ENCODE results near the gene GCH1. TPM values are rescaled to one million over a fixed set of nuclear protein-coding genes. Genes with fewer than 3 reads are reported as not detected.

Gene GCH1
- total RNA-seq, 2 experiments from 2014 or later = 35.4 to 38.1 TPM

DNA sequence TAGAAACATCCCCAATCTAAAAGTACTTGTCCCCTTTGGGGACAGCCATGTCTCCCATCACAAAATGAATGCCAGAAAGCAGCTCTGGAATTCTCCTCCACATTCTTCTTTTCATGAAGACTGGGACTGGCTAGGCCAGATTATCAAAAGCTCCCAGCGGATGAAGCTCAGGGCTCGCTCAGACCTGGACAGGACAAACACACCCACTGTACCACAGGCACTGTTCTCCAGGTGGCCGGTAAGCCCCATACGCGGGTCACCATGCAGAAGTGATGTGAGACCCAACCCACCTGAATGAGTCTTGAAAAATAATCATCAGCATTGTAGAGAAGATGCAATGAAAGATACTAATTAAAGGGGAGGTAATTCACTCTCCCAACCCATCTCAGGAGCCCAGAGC, 85.1 kb downstream of the GCH1 start:
- intact Hi-C loops (cut with micrococcal nuclease) = no loop called here

DNA sequence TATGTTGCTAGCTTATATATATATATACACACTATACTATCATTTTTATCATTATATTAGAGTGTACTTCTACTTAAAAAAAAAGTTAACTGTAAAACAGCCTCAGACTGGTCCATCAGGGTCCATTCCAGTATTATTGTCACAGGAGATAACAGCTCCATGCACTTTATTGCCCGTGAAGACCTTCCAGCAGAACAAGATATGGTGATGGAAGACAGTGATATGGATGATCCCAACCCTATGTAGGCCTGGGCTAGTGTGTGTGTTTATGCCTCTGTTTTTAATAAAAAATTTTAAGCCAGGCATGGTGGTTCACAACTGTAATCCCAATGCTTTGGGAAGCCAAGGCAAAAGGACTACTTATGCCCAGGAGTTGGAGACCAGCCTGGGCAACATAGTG, 86.2 kb downstream of the GCH1 start:
- DNase-seq (no peak), ATAC-seq (no peak)
- ChIA-PET CTCF (interaction anchor here (0.6 to 5.6 kb wide), 7 partner anchors 8 to 24 kb away, joined by 3 to 29 read pairs (median 3); no protein-coding TSS in a partner anchor), POLR2A (interaction anchor here (0.7 kb wide), 1 partner anchor 26 kb away, joined by 3 read pairs; no protein-coding TSS in a partner anchor)
- Mint-ChIP-seq H3K9me3 (no peaks in the 10 kb centered on the region), H3K4me3 (no peak overlapping the region), H3K36me3 (ENCODE audit: low read depth) (no peaks in the 10 kb centered on the region), H3K4me1 (ENCODE audit: low read depth) (no peaks in the 10 kb centered on the region), H3K27me3 (peaks cover 3% of the 10 kb centered on the region), H3K27ac (no peak overlapping the region)
- intact Hi-C loops (cut with micrococcal nuclease) = no loop called here
- TF ChIP-seq, protein P1, sequence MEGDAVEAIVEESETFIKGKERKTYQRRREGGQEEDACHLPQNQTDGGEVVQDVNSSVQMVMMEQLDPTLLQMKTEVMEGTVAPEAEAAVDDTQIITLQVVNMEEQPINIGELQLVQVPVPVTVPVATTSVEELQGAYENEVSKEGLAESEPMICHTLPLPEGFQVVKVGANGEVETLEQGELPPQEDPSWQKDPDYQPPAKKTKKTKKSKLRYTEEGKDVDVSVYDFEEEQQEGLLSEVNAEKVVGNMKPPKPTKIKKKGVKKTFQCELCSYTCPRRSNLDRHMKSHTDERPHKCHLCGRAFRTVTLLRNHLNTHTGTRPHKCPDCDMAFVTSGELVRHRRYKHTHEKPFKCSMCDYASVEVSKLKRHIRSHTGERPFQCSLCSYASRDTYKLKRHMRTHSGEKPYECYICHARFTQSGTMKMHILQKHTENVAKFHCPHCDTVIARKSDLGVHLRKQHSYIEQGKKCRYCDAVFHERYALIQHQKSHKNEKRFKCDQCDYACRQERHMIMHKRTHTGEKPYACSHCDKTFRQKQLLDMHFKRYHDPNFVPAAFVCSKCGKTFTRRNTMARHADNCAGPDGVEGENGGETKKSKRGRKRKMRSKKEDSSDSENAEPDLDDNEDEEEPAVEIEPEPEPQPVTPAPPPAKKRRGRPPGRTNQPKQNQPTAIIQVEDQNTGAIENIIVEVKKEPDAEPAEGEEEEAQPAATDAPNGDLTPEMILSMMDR (IDR thresholded peaks at IDR 0.05) = no peak

More for the DNA sequence above, 85.1 kb downstream of the GCH1 start:
- DNase-seq = no peak
- Mint-ChIP-seq H3K4me3 (no peak overlapping the region), H3K27me3 (peaks cover 2% of the 10 kb centered on the region), H3K9me3 (peaks cover 2% of the 10 kb centered on the region), H3K27ac (no peak overlapping the region), H3K4me1 (ENCODE audit: low read depth) (no peaks in the 10 kb centered on the region), H3K36me3 (ENCODE audit: low read depth) (no peaks in the 10 kb centered on the region)
- ATAC-seq = no peak
- CTCF ChIA-PET = interaction anchor here (1.0 to 5.6 kb wide), 5 partner anchors 9 to 15 kb away, joined by 3 to 29 read pairs (median 3); no protein-coding TSS in a partner anchor
- TF ChIP-seq, protein P1 (IDR thresholded peaks at IDR 0.05) = no peak
- POLR2A ChIA-PET = no interaction called here

DNA sequence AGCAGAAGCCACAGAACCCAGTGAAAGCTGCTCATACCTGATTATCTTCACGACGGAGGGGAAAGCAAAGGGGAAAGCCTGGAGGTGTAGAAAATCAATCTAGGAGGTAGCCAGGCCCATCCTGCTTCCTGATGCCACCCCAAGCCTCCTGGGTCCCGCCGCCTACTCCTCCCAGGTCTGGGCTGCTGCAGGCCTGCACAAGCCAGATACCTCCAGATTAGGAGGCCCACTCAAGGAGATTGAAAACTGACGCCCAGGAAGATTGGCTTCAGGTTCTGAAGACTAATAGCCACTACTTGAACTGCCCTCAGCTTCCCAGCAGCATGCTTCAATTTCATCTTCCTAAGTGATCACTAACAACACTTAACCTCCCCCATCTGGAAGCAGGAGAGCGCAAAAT, 87.1 kb downstream of the GCH1 start:
- Mint-ChIP-seq H3K27me3 (peaks cover 5% of the 10 kb centered on the region), H3K4me1 (ENCODE audit: low read depth) (no peaks in the 10 kb centered on the region), H3K27ac (no peak overlapping the region), H3K4me3 (no peak overlapping the region), H3K9me3 (no peaks in the 10 kb centered on the region), H3K36me3 (ENCODE audit: low read depth) (no peaks in the 10 kb centered on the region)
- ChIA-PET CTCF (interaction anchor here (1.5 to 5.6 kb wide), 5 partner anchors 10 to 90 kb away, joined by 3 to 29 read pairs (median 11); no protein-coding TSS in a partner anchor), POLR2A (no interaction called here)
- TF ChIP-seq, protein P1 (IDR thresholded peaks at IDR 0.05) = no peak
- DNase-seq (no peak), ATAC-seq (no peak)
- intact Hi-C loops (cut with micrococcal nuclease) = no loop called here

DNA sequence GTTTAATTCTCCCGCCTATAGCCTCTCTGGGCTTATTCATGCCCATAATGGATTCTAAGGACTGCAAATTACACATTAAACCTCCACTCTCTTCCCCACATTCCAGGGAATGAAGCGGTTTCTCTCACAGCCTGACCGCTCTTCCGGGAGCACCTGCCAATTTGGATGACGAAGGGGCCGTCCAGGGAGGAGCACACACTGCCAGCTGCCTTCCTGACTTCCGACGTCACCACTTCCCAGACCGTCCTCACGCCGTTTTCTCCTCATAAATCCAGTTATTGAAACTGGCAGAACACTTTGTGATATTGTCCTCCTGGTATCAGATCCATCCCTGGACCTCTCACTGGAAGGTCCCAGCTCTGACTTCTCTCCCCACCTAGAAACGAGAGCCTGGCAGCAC, 87.6 kb downstream of the GCH1 start:
- ATAC-seq (no peak), DNase-seq (no peak)
- intact Hi-C loops (cut with micrococcal nuclease) = no loop called here
- no peak overlapping the region for H3K27ac Mint-ChIP-seq
- H3K36me3 Mint-ChIP-seq (ENCODE audit: low read depth) = no peaks in the 10 kb centered on the region
- H3K4me3 Mint-ChIP-seq = no peak overlapping the region
- no peaks in the 10 kb centered on the region for H3K4me1 Mint-ChIP-seq (ENCODE audit: low read depth)
- ChIA-PET POLR2A (no interaction called here), CTCF (interaction anchor here (1.0 to 3.8 kb wide), 5 partner anchors 11 to 90 kb away, joined by 3 to 25 read pairs (median 6); no protein-coding TSS in a partner anchor)
- no peaks in the 10 kb centered on the region for H3K9me3 Mint-ChIP-seq
- TF ChIP-seq, protein P1 (IDR thresholded peaks at IDR 0.05) = no peak
- H3K27me3 Mint-ChIP-seq = peaks cover 5% of the 10 kb centered on the region

DNA sequence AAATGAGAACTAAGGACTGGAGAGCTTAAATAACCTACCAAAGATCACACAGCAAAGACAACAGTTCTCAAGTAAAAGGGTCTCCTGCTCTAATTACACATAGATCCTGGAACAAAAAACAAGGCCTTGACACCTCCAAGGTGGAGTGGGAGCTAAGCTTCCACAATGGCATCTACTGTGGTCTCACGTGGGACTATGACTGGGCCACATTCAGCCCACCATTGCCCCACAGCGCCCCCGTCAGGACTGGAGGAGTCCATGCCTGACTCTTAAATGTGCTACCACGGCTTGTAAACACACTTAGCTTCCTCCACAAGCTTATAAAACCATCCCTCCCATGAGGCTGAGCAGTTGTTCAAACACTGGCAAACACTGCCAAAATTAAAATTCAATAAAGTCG, 88.5 kb downstream of the GCH1 start:
- DNase-seq = peak; percentile 70
- intact Hi-C loops (cut with micrococcal nuclease) = no loop called here
- Mint-ChIP-seq H3K27me3 (peaks cover 4% of the 10 kb centered on the region), H3K4me3 (no peak overlapping the region), H3K9me3 (no peaks in the 10 kb centered on the region), H3K27ac (no peak overlapping the region), H3K36me3 (ENCODE audit: low read depth) (no peaks in the 10 kb centered on the region), H3K4me1 (ENCODE audit: low read depth) (peaks cover 2% of the 10 kb centered on the region)
- CTCF ChIA-PET = interaction anchor here (0.7 to 3.8 kb wide), 19 partner anchors 10 to 250 kb away, joined by 3 to 25 read pairs (median 4); no protein-coding TSS in a partner anchor
- ATAC-seq = peak; percentile 47
- TF ChIP-seq, protein P1 (IDR thresholded peaks at IDR 0.05) = peak; percentile 51
- POLR2A ChIA-PET = interaction anchor here (0.8 kb wide), 1 partner anchor 10 kb away, joined by 3 read pairs; no protein-coding TSS in a partner anchor

All from activated CD8-positive, alpha-beta T cell treated with anti-CD3 and anti-CD28 coated beads for 36 hours (primary cell).